GM21423 (cell line): ENCODE measurements around the gene ADI1.
"Not testable (repeated sequence)": the region's sequence is repeated elsewhere in the genome, so short reads cannot be mapped to it uniquely, and the experiment has no call there.

Experiments
- ATAC-seq: cut with Tn5 transposase; IDR thresholded peaks from one replicate; pipeline ENCODE4 v1.9.1; 2021; ENCODE audit warnings: mild to moderate bottlenecking, moderate library complexity; ENCODE audit not compliant: unreplicated experiment

The ADI1 gene

GRCh38 chr2:3496708-3497080 is 22.6 kb downstream of the ADI1 start:
- not testable (repeated sequence) for ATAC-seq

- ATAC-seq, result no peak
Observed at GRCh38 chr2:3494984-3495666, 24.2 kb downstream of the ADI1 start.

DNA sequence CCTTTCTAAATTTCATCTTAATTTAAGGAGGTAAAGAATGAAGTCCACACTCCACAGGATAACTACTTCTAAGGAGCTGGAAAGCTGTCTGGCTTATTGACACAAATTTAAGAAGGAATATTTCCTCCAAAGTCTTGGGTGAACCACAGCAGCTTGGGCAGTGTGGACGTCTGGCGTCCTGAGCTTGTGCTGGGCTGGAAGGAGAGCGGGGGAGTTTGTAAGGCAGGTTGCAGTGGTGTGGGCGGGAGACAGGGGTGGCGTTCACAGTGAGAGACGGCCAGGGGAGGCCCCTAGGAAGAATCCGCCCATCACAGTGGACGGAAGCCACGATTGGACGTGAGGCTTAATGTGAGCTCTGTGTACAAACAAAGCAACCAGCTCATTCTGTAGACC is 25.7 kb downstream of the ADI1 start:
- no peak for ATAC-seq

- ATAC-seq, result no peak
Observed at GRCh38 chr2:3492951-3493614, 26.2 kb downstream of the ADI1 start.

DNA sequence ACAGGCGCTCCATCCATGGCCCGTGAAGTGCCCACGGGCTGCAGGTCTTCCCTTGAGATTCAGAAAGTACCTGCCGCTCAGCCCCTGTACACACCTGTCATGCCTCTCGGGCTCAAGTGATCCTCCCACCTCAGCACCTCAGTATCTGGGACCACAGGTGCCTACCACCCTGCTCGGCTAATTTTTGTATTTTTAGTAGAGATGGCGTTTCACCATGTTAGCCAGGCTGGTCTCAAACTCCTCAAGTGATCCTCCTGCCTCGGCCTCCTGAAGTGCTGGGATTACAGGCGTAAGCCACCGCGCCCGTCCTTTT is 26.9 kb downstream of the ADI1 start:
- ATAC-seq, result not testable (repeated sequence)

DNA sequence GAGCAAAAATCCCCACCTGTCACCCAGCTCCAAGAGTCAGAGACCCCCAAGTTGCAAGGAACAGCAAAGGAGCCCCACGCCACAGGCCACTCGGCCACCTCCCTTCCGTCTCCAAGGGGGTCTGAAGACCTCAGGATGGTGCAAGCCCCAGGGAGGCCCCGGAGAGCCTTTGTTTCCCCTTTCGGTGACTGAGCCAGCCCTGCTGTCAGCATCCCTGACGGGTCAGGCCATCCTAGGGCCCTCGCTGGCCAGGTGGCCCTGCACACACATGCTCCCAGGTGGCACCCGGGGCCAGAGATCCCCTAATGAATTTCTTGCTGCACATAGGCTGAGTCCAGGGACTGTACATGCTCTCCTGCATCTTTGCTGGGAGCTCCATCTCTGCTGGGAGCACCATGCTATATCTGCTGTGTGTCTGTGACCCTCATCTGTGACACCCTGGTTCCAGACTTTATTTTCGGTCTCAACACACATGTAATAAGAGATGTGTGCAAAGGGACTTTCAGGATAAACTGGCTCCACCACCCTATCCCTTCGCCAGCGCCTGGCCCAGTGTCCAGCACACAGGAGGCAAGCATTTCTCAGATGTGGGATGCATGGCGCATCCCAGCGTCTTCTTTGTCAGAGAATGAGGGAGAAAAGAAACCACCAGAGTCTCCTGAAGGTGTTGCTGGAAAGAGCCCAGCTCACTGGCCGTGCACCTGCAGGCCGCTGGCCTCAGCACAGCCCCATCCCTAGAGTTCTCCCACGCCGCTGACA is 27.4 kb downstream of the ADI1 start:
- no peak for ATAC-seq

DNA sequence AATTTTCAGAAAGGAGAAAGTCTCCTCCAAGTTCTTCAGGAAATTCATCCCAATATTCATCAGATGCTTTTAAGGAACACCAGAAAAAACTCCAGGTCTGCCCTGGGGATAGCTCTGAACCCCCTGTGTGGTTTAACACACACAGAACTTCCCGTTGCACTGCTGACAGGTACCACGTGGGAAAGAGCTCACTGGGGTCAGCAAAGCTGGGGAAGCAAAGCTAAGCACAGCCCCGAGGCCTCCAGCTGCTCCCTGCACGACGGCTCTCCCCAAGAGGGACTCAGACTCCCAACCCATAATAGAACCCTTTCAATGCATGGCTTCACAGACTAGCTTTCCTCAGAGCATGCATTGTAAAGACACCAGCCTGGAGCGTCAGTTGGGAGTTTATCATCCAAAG is 28.0 kb downstream of the ADI1 start:
- no peak for ATAC-seq

GRCh38 chr2:3490191-3491170 is 28.9 kb downstream of the ADI1 start:
- no peak for ATAC-seq

GRCh38 chr2:3489764-3490115 is 29.6 kb downstream of the ADI1 start:
- ATAC-seq, result no peak

DNA sequence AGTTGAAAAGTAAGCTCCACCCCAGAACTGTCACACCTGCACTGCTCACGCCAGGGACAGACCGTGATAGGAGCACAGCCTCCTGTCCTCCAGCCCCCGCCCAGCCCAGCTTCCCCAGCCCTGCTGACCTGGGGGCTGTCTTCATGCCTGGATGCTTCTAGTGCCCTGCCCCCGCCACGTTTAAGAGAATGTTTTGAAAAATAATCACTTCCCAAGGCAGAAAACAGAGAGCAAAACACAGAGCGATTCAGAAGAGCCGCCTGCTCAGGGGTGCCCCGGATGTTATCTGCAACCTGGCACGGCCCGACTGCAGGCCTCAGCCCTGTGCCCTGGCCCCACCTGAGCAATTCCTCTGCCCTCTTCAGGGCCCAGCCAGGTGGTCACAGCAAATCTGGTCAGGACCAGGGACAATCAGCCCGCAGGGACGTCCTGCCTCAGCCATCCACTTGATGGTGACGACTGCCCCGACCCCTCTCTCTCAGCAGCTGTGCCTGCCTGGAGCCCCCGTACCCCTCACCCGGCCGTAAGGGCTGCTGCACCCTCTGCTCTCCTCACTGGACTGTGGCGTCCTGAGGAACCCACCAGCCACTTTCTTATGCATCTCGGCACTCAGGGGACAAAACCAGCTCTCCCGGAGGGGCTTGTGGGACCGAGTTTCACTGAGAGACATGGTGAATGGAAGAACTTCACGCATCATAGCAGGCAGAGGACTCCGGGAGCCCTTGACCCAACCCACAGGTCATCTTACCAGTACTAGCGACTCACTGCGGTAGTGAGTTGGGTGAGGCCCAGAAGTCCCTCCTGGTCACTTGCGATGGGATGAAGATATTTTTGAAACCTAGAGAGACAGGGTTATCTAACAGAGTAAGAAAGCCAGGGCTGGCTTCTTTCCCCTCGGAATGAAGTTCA is 30.2 kb downstream of the ADI1 start:
- ATAC-seq, result no peak

GRCh38 chr2:3488061-3488531 is 31.2 kb downstream of the ADI1 start:
- no peak for ATAC-seq

GRCh38 chr2:3487432-3487831 is 31.9 kb downstream of the ADI1 start:
- no peak for ATAC-seq

DNA sequence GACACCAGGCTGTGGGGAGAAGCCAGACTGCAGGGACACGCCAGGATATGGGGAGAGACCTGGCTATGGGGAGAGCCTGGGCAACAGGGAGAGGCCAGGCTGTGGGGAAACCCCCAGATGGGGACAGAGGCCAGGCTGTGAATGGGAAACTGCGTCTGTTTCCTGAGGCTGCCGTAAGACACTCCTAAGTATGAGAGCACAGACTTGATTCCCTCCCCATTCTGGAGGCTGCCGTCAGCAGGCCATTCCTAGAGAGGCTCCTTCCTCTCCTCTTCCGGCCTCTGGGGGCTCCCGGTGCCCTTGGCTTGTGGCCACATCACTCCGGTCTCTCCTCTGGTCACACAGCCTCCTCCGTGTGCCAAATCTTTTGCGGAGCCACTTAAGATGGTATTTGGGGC is 32.3 kb downstream of the ADI1 start:
- ATAC-seq, result no peak

DNA sequence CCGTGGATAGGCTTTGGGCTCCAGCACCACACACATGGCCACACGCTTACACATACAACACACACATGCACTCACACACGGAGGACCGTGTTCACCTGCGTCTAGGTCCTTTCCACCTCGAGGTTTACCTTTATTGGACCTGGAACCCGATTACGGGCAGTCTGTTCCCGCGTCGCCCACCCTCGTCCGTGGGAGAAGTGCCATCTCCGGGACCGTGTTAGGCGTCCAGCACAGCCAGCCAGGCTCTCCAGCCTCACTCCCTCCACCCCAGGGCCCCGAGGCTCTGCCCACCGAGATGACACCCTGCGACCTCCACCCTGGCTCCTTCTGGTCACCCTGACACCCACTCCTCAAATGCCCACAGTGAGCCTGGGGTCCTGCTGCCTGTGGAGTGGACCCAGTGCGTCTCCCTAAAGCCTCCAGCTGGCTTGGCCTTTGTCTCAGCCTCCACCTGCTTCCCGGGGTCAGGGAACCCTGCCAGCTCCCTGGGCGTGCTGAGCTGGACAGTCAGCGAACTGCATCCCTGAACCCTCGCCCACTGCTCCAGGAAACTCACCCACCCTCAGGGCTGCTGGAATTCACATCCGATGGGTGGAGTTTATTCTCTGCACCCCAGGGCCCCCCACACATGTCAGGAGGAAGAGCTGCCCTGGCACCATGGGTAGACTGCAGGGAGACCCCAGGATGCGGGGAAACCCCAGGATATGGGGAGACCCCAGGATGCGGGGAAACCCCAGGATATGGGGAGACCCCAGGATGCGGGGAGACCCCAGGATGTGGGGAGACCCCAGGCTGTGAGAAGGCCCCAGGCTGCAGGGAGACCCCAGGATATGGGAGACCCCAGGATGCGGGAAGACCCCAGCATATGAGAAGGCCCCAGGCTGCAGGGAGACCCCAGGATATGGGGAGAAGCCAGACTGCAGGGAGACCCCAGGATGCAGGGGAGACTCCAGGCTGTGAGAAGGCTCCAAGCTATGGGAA is 33.0 kb downstream of the ADI1 start:
- ATAC-seq, result no peak

GRCh38 chr2:3485166-3485565 is 34.2 kb downstream of the ADI1 start:
- no peak for ATAC-seq

GRCh38 chr2:3483986-3484960 is 35.1 kb downstream of the ADI1 start:
- ATAC-seq, result no peak

DNA sequence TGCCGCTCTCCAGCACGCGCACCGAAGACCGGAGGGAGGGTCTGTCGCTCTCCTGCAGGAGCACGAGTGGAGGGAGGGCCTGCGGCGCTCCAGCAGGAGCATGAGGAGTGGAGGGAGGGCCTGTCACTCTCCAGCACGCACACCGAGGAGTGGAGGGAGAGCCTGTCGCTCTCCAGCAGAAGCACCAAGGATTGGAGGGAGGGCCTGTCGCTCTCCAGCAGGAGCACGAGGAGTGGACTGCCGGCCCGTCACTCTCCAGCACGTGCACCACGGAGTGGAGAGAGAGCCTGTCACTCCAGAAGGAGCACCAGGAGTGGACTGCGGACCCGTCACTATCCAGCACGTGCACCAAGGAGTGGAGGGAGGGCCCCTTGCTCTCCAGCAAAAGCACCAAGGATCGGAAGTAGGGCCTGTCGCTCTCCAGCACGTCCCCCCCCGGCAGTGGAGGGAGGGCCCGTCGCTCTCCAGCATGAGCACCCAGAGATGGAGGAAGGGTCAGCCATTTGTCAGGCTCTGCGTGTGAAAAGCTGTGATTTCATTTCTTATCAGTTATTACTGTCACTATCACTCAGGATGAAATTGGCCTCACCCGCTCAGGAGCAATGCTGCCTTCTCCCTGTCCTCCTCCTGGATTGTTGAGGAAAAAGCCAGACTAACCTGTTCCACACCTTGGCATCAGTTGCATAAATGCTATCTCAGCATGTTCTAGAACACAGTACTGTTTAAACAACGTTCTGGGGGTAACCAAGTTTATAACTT is 35.9 kb downstream of the ADI1 start:
- peak; percentile 36 for ATAC-seq
